Measurements from ENCODE around the gene GNG3.

GNG3 gene

GRCh38 chr11:62753736-62754603, 46.5 kb downstream of the GNG3 start, which contains the start of gene ZBTB3:
TSS of gene ZBTB3 (minus strand) at chr11:62754160. CDS start at chr11:62753664, 496 bp downstream.
- no peaks in the 10 kb centered on the region for H3K9me3 ChIP-seq
- H3K27me3 ChIP-seq: no peaks in the 10 kb centered on the region
- peak within 1 kb of the TSS; percentile 91 for H3K27ac ChIP-seq
- TF ChIP-seq, protein P1, sequence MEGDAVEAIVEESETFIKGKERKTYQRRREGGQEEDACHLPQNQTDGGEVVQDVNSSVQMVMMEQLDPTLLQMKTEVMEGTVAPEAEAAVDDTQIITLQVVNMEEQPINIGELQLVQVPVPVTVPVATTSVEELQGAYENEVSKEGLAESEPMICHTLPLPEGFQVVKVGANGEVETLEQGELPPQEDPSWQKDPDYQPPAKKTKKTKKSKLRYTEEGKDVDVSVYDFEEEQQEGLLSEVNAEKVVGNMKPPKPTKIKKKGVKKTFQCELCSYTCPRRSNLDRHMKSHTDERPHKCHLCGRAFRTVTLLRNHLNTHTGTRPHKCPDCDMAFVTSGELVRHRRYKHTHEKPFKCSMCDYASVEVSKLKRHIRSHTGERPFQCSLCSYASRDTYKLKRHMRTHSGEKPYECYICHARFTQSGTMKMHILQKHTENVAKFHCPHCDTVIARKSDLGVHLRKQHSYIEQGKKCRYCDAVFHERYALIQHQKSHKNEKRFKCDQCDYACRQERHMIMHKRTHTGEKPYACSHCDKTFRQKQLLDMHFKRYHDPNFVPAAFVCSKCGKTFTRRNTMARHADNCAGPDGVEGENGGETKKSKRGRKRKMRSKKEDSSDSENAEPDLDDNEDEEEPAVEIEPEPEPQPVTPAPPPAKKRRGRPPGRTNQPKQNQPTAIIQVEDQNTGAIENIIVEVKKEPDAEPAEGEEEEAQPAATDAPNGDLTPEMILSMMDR (IDR thresholded peaks at IDR 0.05): peak; percentile 81
- H3K4me3 ChIP-seq (ENCODE audit: low read depth in 1 of 2, low read length in 1 of 2): peak within 1 kb of the TSS; percentile 79 to 92
- peaks cover 14 to 18% of the 10 kb centered on the region in 2 experiments for H3K4me1 ChIP-seq (ENCODE audit: control insufficient read depth in 1 of 2, insufficient read depth in 1 of 2, low read depth in 1 of 2, low read length in 1 of 2)
- H3K36me3 ChIP-seq: no peaks in the 10 kb centered on the region

- H3K4me3 ChIP-seq (ENCODE audit: low read depth in 1 of 2, low read length in 1 of 2): peak overlapping the region in 1 of 2 experiments; percentile 92
- H3K9me3 ChIP-seq: no peaks in the 10 kb centered on the region
- peaks cover 14 to 18% of the 10 kb centered on the region in 2 experiments for H3K4me1 ChIP-seq (ENCODE audit: control insufficient read depth in 1 of 2, insufficient read depth in 1 of 2, low read depth in 1 of 2, low read length in 1 of 2)
- no peaks in the 10 kb centered on the region for H3K27me3 ChIP-seq
- no peaks in the 10 kb centered on the region for H3K36me3 ChIP-seq
- TF ChIP-seq, protein P1 (IDR thresholded peaks at IDR 0.05): no peak
- H3K27ac ChIP-seq: no peak overlapping the region
These were observed 47.7 kb downstream of the GNG3 start for GRCh38 chr11:62755086-62755615.

- H3K4me1 ChIP-seq (ENCODE audit: control insufficient read depth in 1 of 2, insufficient read depth in 1 of 2, low read depth in 1 of 2, low read length in 1 of 2): peaks cover 29 to 30% of the 10 kb centered on the region in 2 experiments
- H3K4me3 ChIP-seq (ENCODE audit: low read depth in 1 of 2, low read length in 1 of 2): no peak overlapping the region
- TF ChIP-seq, protein P1 (IDR thresholded peaks at IDR 0.05): no peak
- no peaks in the 10 kb centered on the region for H3K36me3 ChIP-seq
- H3K9me3 ChIP-seq: no peaks in the 10 kb centered on the region
- H3K27me3 ChIP-seq: no peaks in the 10 kb centered on the region
- H3K27ac ChIP-seq: no peak overlapping the region
These were observed 50.6 kb downstream of the GNG3 start for GRCh38 chr11:62757846-62758788.
